GM23248 (cell line): ENCODE data around the gene MSX2. TPM values are rescaled to one million over a fixed set of nuclear protein-coding genes. Genes with fewer than 3 reads are reported as not detected.

ENCODE experiments used
- DNase-seq: peaks from one replicate; pipeline ENCODE4 v3.0.0-alpha.2; 2015
- H2AFZ ChIP-seq: fragments of 200-600 bp; sonication (generic); 2 replicates; pipeline ENCODE4 v1.6.1; 2016; ENCODE audit warnings: antibody characterized with exemption
- H3F3A ChIP-seq: fragments of 200-600 bp; sonication (generic); 2 replicates; pipeline ENCODE4 v1.6.1; 2016; ENCODE audit warnings: mild to moderate bottlenecking, antibody characterized with exemption, mixed run types; ENCODE audit not compliant: insufficient read depth
- H3K27ac ChIP-seq: fragments of 200-600 bp; sonication (generic); 2 replicates; pipeline ENCODE4 v1.5.1; 2016; ENCODE audit warnings: mild to moderate bottlenecking
- H3K27me3 ChIP-seq: fragments of 200-600 bp; sonication (generic); replicated peaks from 2 replicates; pipeline ENCODE4 v1.6.1; 2016; ENCODE audit warnings: mild to moderate bottlenecking; ENCODE audit not compliant: insufficient read depth
- H3K36me3 ChIP-seq: fragments of 200-600 bp; sonication (generic); 2 replicates; pipeline ENCODE4 v1.6.1; 2016; ENCODE audit warnings: low read depth, mild to moderate bottlenecking
- H3K4me1 ChIP-seq: fragments of 200-600 bp; sonication (generic); 2 replicates; pipeline ENCODE4 v1.6.1; 2016; ENCODE audit warnings: mild to moderate bottlenecking; ENCODE audit not compliant: insufficient read depth
- H3K4me2 ChIP-seq: fragments of 200-600 bp; sonication (generic); one replicate; pipeline ENCODE4 v1.6.1; 2016; ENCODE audit warnings: mild to moderate bottlenecking; ENCODE audit not compliant: unreplicated experiment
- H3K4me3 ChIP-seq: fragments of 200-600 bp; sonication (generic); 2 replicates; pipeline ENCODE4 v1.5.1; 2016; ENCODE audit warnings: mild to moderate bottlenecking
- H3K79me2 ChIP-seq: fragments of 200-600 bp; sonication (generic); 2 replicates; pipeline ENCODE4 v1.6.1; 2016; ENCODE audit warnings: mild to moderate bottlenecking; ENCODE audit not compliant: insufficient read depth
- H3K9ac ChIP-seq: fragments of 200-600 bp; sonication (generic); 2 replicates; pipeline ENCODE4 v1.6.1; 2016; ENCODE audit warnings: mild to moderate bottlenecking
- H3K9me2 ChIP-seq: fragments of 200-600 bp; sonication (generic); 2 replicates; pipeline ENCODE4 v1.6.1; 2016; ENCODE audit warnings: mixed run types, mild to moderate bottlenecking, moderate library complexity; ENCODE audit not compliant: insufficient read depth
- H3K9me3 ChIP-seq: fragments of 200-600 bp; sonication (generic); one replicate; pipeline ENCODE4 v1.6.1; 2017; ENCODE audit warnings: low read depth
- H4K20me1 ChIP-seq: fragments of 200-600 bp; sonication (generic); 2 replicates; pipeline ENCODE4 v1.6.0; 2016; ENCODE audit not compliant: insufficient read depth
- EZH2 ChIP-seq: fragments of 200-600 bp; sonication (generic); IDR thresholded peaks from 2 replicates; pipeline ENCODE4 v1.6.1; 2018; ENCODE audit warnings: antibody characterized with exemption, mild to moderate bottlenecking; ENCODE audit not compliant: insufficient read depth, poor library complexity, severe bottlenecking
- EZH2phosphoT487 ChIP-seq: fragments of 200-600 bp; sonication (generic); IDR thresholded peaks from 2 replicates; pipeline ENCODE4 v1.6.1; 2018; ENCODE audit warnings: antibody characterized with exemption, moderate library complexity, mild to moderate bottlenecking, low read depth; ENCODE audit not compliant: insufficient read depth
- WGBS, 2 experiments: methylation state at CpG; one replicate each; pipeline ENCODE4 v1.1.6; 2015 to 2017; ENCODE audit warnings: low lambda C conversion rate in 2 of 2, low coverage in 1 of 2; ENCODE audit errors: missing lambda C conversion rate in 2 of 2; 5-methylcytosine and 5-hydroxymethylcytosine counted together
- in situ Hi-C: fragments of 300-500 bp; cut with MboI; formaldehyde crosslinking; loops from 2 replicates; pipeline ENCODE4 v1.15.0; 2020
- microRNA-seq: library from miRNA; unstranded; fragments of <30 nt; microRNA quantifications from one replicate; pipeline ENCODE4, GENCODE V29; 2016; ENCODE audit warnings: borderline number of aligned reads
- polyA plus RNA-seq: library from polyadenylated mRNA; unstranded; fragments of >200 nt; fragmentation: Nextera tagmentation; extraction: Ambion mirVana; gene quantifications from 2 replicates; pipeline ENCODE4 v1.2.1, GENCODE V29; 2016
- small RNA-seq: library from RNA; depleted of rRNA; stranded (forward); fragments of <200 nt; gene quantifications from one replicate; pipeline ENCODE3, GENCODE V24; 2014; ENCODE audit warnings: low read depth, low replicate concordance
- total RNA-seq: library from RNA; depleted of rRNA; stranded (reverse); fragments of >200 nt; shearing (Covaris generic); gene quantifications from 2 replicates; pipeline ENCODE4 v1.2.3, GENCODE V29; 2014

Gene MSX2
- total and polyA plus RNA-seq, 2 experiments from 2014 or later: 2.4 TPM

GRCh38 chr5:174777111-174777510 is 52.7 kb downstream of the MSX2 start:
- no peak overlapping the region for H3K27ac ChIP-seq
- peaks cover 4% of the 10 kb centered on the region; the same call in 1 of the 2 replicates for H3K27me3 ChIP-seq
- no peak for DNase-seq
- H3K4me1 ChIP-seq: no peaks in the 10 kb centered on the region
- WGBS, 2 experiments: 69% methylated on average over 6 of the region's 6 CpGs
- no peaks in the 10 kb centered on the region for H3K79me2 ChIP-seq
- no peak for TF ChIP-seq EZH2phosphoT487
- no peak for TF ChIP-seq EZH2
- no peak overlapping the region for H2AFZ ChIP-seq
- H3K9ac ChIP-seq: no peak overlapping the region
- H3K4me2 ChIP-seq: no peak overlapping the region
- no peak overlapping the region for H3K4me3 ChIP-seq
- H3K9me3 ChIP-seq: no peaks in the 10 kb centered on the region
- H3K9me2 ChIP-seq: no peaks in the 10 kb centered on the region
- no peaks in the 10 kb centered on the region for H3K36me3 ChIP-seq
- H3F3A ChIP-seq: no peaks in the 10 kb centered on the region
- in situ Hi-C loops: no loop called here
- no peaks in the 10 kb centered on the region for H4K20me1 ChIP-seq

GRCh38 chr5:174777583-174777982 is 53.2 kb downstream of the MSX2 start:
- Histone ChIP-seq H3K9me3 (no peaks in the 10 kb centered on the region), H3K9me2 (no peaks in the 10 kb centered on the region), H3K27ac (no peak overlapping the region), H3K27me3 (peaks cover 4% of the 10 kb centered on the region; the same call in 1 of the 2 replicates), H4K20me1 (no peaks in the 10 kb centered on the region), H3K4me1 (no peaks in the 10 kb centered on the region), H3K79me2 (no peaks in the 10 kb centered on the region), H3K4me3 (no peak overlapping the region), H3K36me3 (no peaks in the 10 kb centered on the region), H2AFZ (no peak overlapping the region), H3F3A (no peaks in the 10 kb centered on the region), H3K9ac (no peak overlapping the region), H3K4me2 (no peak overlapping the region)
- WGBS, 2 experiments: 5 to 7% methylated on average over 2 of the region's 2 CpGs
- TF ChIP-seq EZH2: no peak
- TF ChIP-seq EZH2phosphoT487: no peak
- DNase-seq: peak; percentile 22
- in situ Hi-C loops: no loop called here

Small RNAs within 50 kb of the gene (microRNA-seq; reads per million reads assigned to microRNA genes)
- gene MIR4634: not detected

Small RNAs within 50 kb of the gene (small RNA-seq; reads per million reads assigned to genes)
- not detected for gene MIR4634
